T-helper 1 cell treated with Interleukin-12 subunit alpha and Interleukin-12 subunit beta and Interleukin-4 antibody, amounts not matched to agents 30 μg/mL and 1 μg/mL, for 36 hours (primary cell): ENCODE measurements around the gene ZFAND6.
A peak's percentile ranks its signal among the peaks of the same experiment; 100 is the strongest.
"Not testable (repeated sequence)": the region's sequence is repeated elsewhere in the genome, so short reads cannot be mapped to it uniquely, and the experiment has no call there.

Source experiments
- H3K27ac Mint-ChIP-seq: one replicate; pipeline ENCODE4 v1.8.0; 2021; ENCODE audit warnings: mild to moderate bottlenecking, mixed read lengths
- H3K27me3 Mint-ChIP-seq: one replicate; pipeline ENCODE4 v1.8.0; 2021; ENCODE audit warnings: low read depth, mixed read lengths
- H3K36me3 Mint-ChIP-seq: one replicate; pipeline ENCODE4 v1.8.0; 2021; ENCODE audit warnings: low read depth, mixed read lengths
- H3K4me1 Mint-ChIP-seq: one replicate; pipeline ENCODE4 v1.8.0; 2021; ENCODE audit warnings: low read depth, mixed read lengths
- H3K4me3 Mint-ChIP-seq: one replicate; pipeline ENCODE4 v1.8.0; 2021; ENCODE audit warnings: mild to moderate bottlenecking, moderate library complexity, mixed read lengths
- H3K9me3 Mint-ChIP-seq: one replicate; pipeline ENCODE4 v1.8.0; 2021; ENCODE audit warnings: mixed read lengths

The ZFAND6 gene

DNA sequence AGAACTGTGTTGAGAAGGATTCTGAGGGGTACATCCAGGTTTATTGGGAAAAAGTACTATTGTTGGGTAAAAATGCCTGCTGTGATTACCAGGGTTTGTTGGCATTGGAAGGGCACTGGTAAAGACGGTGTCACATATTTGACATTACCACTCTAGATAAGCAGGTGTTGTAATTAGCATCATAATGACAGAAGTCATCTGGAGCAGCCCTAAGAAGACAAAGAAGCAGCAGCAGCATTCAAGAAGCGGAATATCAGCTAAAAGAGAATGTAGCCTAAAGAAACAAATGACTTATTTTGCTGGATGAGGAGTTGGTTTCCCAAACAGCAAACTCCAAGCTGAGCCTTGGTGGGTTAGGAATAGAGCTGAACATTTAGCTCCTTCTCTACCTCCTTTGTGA lies 30.5 kb upstream of the ZFAND6 start:
- H3K27ac Mint-ChIP-seq = no peak overlapping the region
- H3K27me3 Mint-ChIP-seq = no peaks in the 10 kb centered on the region
- peaks cover 5% of the 10 kb centered on the region for H3K9me3 Mint-ChIP-seq
- H3K4me3 Mint-ChIP-seq = no peak overlapping the region
- H3K4me1 Mint-ChIP-seq = peaks cover 38% of the 10 kb centered on the region
- H3K36me3 Mint-ChIP-seq = peaks cover 8% of the 10 kb centered on the region

DNA sequence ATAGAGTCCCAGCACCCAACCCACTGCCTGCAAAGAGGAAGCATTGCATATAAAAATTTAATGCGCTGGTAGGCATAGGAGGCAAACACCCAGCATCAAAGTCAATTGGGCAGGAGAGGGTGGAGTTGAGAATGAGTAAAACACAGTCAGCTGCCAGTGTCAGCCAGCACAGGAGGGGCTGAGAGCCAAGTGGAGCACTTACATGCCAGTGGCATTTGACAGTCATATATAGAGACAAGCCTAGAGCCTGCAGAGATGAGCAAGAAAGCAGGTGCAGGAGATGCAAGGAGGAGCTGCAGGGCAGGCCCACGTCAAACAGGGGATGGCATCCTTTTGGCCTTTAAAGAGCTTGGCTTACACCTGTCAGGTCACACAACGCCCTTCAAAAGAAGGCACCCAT lies 27.6 kb upstream of the ZFAND6 start:
- Mint-ChIP-seq H3K9me3 (peaks cover 5% of the 10 kb centered on the region), H3K4me3 (peak overlapping the region; percentile 52), H3K36me3 (peaks cover 9% of the 10 kb centered on the region), H3K27ac (peak overlapping the region; percentile 83), H3K27me3 (no peaks in the 10 kb centered on the region), H3K4me1 (peaks cover 38% of the 10 kb centered on the region)

DNA sequence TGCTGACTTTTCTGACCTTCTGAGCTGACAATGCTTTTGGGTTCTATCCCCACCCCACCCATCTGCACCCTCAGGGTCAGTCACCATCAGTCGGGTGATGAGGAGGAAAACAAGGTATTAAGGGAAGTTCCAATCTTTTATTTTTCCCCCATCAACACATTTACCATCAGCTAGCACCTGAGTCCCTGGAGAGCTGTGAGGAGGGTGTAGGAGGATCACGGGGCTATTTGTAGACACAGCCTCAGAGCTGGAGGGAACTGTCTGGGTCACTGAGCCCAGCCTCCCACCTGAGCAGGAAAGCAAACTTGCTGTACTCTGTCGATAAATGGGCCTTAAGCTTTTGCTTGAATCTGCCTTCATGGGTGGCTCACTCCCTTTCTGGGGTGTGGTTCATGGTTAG lies 24.8 kb upstream of the ZFAND6 start:
- Mint-ChIP-seq H3K36me3 (peaks cover 9% of the 10 kb centered on the region), H3K27me3 (no peaks in the 10 kb centered on the region), H3K4me1 (peaks cover 35% of the 10 kb centered on the region), H3K4me3 (no peak overlapping the region), H3K9me3 (peaks cover 5% of the 10 kb centered on the region), H3K27ac (no peak overlapping the region)

DNA sequence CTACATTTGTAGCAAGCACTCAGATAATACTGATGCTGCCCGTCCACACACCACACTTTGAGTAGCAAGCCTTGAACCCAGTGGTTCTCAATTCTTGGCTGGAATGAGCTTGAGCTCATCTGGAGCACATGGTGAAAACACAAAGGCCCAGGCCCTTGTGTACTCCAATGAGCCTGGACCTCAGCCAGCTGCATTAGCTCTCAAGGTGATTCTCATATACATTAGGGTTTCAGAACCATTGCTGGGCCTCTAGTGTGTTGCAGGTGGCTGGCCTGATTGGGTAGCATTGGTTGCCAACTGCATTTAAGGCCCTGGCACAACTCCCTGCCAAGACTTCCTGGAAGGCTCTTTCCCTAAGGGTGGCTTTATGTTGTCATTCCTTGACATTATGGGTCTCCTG lies 23.4 kb upstream of the ZFAND6 start:
- H3K9me3 Mint-ChIP-seq = no peaks in the 10 kb centered on the region
- no peaks in the 10 kb centered on the region for H3K27me3 Mint-ChIP-seq
- peaks cover 5% of the 10 kb centered on the region for H3K36me3 Mint-ChIP-seq
- peaks cover 35% of the 10 kb centered on the region for H3K4me1 Mint-ChIP-seq
- no peak overlapping the region for H3K4me3 Mint-ChIP-seq
- no peak overlapping the region for H3K27ac Mint-ChIP-seq

DNA sequence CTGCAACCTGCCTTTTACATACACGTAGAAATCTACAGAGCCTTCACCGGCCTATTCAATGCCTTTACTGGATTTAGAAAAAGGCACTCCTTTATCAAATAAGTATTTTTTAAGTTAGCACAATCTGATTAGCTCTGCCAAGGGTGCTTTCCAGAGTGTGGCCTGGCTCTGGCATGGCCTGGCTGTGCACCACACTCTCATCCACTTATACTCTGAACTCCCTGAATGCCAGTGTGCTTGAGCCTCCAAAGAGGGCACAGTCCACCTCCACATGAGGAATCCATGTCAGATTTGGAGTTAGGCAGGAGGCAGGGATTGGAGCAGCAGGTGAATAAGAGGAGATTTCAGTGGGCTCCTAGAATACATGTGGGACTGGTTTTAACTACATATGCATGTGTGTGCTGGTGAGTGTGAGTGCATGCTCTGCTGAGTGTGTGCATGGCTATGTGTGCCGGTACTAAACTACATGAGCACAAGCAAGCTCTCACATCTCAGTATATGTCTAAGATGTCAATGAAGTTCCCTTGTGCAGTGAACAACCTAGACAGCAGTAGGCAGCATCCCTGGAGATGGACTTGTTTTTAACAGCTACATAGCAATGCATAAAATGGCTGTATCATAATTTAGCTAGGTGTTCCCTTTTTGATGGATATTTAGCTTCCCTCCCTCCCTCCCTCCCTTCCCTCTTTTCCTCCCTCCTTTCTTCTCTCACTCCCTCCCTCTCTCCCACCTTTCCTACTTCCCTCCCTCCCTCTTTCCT lies 17.8 kb upstream of the ZFAND6 start:
- H3K27me3 Mint-ChIP-seq = no peaks in the 10 kb centered on the region
- no peaks in the 10 kb centered on the region for H3K4me1 Mint-ChIP-seq
- H3K4me3 Mint-ChIP-seq = no peak overlapping the region
- H3K27ac Mint-ChIP-seq = no peak overlapping the region
- H3K9me3 Mint-ChIP-seq = no peaks in the 10 kb centered on the region
- H3K36me3 Mint-ChIP-seq = no peaks in the 10 kb centered on the region

- Mint-ChIP-seq H3K4me1 (no peaks in the 10 kb centered on the region), H3K36me3 (no peaks in the 10 kb centered on the region), H3K9me3 (no peaks in the 10 kb centered on the region), H3K4me3 (no peak overlapping the region), H3K27me3 (peaks cover 2% of the 10 kb centered on the region), H3K27ac (no peak overlapping the region)
Observed at GRCh38 chr15:80042568-80042967, 16.9 kb upstream of the ZFAND6 start.

GRCh38 chr15:80045219-80045618 lies 14.3 kb upstream of the ZFAND6 start:
- H3K4me3 Mint-ChIP-seq, H3K27me3 Mint-ChIP-seq, H3K9me3 Mint-ChIP-seq: not testable (repeated sequence)

GRCh38 chr15:80049046-80049445 lies 10.4 kb upstream of the ZFAND6 start:
- H3K9me3 Mint-ChIP-seq = no peaks in the 10 kb centered on the region
- no peak overlapping the region for H3K4me3 Mint-ChIP-seq
- H3K4me1 Mint-ChIP-seq = no peaks in the 10 kb centered on the region

More at GRCh38 chr15:80045219-80045618, 14.3 kb upstream of the ZFAND6 start:
- not testable (repeated sequence) for H3K27ac Mint-ChIP-seq, H3K36me3 Mint-ChIP-seq, H3K4me1 Mint-ChIP-seq

GRCh38 chr15:80052597-80053304 lies 6.7 kb upstream of the ZFAND6 start:
- H3K4me3 Mint-ChIP-seq = no peak overlapping the region
- H3K36me3 Mint-ChIP-seq = no peaks in the 10 kb centered on the region
- no peak overlapping the region for H3K27ac Mint-ChIP-seq
- H3K4me1 Mint-ChIP-seq = peaks cover 5% of the 10 kb centered on the region
- H3K9me3 Mint-ChIP-seq = no peaks in the 10 kb centered on the region
- H3K27me3 Mint-ChIP-seq = peaks cover 6% of the 10 kb centered on the region

More at GRCh38 chr15:80049046-80049445, 10.4 kb upstream of the ZFAND6 start:
- H3K27ac Mint-ChIP-seq = no peak overlapping the region
- peaks cover 10% of the 10 kb centered on the region for H3K27me3 Mint-ChIP-seq
- no peaks in the 10 kb centered on the region for H3K36me3 Mint-ChIP-seq

DNA sequence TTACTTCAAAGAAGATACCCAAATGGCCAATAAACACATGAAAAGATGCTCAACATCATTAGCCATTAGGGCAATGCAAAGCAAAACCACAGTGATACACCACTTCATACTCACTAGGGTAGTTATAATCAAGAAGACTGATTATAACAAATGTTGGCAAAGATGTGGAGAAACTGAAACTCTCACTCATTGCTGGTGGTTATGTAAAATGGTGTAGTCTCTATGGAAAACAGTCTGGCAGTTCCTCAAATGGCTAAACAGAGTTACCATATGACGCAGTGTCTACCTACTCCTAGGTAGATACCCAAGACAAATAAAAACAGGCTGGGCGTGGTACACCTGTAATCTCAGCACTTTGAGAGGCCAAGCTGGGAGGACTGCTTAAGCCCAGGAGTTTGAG lies 3.5 kb upstream of the ZFAND6 start:
- Mint-ChIP-seq H3K27me3 (no peaks in the 10 kb centered on the region), H3K4me3 (no peak overlapping the region)

DNA sequence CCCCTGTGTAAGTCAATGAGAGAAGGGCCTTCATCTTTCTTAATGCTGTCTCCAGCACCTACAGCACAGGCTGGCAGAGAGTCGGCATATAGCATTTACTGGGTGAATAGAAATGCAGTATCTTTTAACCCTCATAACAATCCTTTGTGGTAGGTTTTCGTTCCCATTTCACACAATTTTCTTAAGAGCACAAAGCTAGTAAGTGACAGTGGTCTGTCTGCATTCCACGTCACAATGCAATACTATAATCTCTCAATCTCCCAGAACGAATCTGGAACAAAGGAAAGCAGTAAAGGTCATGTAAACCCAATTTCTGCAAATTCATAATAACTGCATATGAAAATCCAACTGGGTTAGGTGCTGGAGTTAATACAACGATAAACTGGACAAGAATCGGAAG lies 1.4 kb upstream of the ZFAND6 start:
- Mint-ChIP-seq H3K27ac (no peak overlapping the region), H3K4me1 (peaks cover 35% of the 10 kb centered on the region), H3K4me3 (peak overlapping the region; percentile 77)

More for the DNA sequence above, 3.5 kb upstream of the ZFAND6 start:
- Mint-ChIP-seq H3K4me1 (peaks cover 16% of the 10 kb centered on the region), H3K36me3 (peaks cover under 1% of the 10 kb centered on the region), H3K9me3 (no peaks in the 10 kb centered on the region), H3K27ac (no peak overlapping the region)

GRCh38 chr15:80059786-80060355 lies 395 bp downstream of the ZFAND6 start:
- H3K27ac Mint-ChIP-seq = peak overlapping the region; percentile 94
- no peaks in the 10 kb centered on the region for H3K9me3 Mint-ChIP-seq
- peaks cover 4% of the 10 kb centered on the region for H3K36me3 Mint-ChIP-seq
- no peaks in the 10 kb centered on the region for H3K27me3 Mint-ChIP-seq
- H3K4me1 Mint-ChIP-seq = peaks cover 36% of the 10 kb centered on the region
- H3K4me3 Mint-ChIP-seq = peak overlapping the region; percentile 86

More for the DNA sequence above, 1.4 kb upstream of the ZFAND6 start:
- no peaks in the 10 kb centered on the region for H3K27me3 Mint-ChIP-seq
- H3K36me3 Mint-ChIP-seq = peaks cover 1% of the 10 kb centered on the region
- H3K9me3 Mint-ChIP-seq = no peaks in the 10 kb centered on the region

DNA sequence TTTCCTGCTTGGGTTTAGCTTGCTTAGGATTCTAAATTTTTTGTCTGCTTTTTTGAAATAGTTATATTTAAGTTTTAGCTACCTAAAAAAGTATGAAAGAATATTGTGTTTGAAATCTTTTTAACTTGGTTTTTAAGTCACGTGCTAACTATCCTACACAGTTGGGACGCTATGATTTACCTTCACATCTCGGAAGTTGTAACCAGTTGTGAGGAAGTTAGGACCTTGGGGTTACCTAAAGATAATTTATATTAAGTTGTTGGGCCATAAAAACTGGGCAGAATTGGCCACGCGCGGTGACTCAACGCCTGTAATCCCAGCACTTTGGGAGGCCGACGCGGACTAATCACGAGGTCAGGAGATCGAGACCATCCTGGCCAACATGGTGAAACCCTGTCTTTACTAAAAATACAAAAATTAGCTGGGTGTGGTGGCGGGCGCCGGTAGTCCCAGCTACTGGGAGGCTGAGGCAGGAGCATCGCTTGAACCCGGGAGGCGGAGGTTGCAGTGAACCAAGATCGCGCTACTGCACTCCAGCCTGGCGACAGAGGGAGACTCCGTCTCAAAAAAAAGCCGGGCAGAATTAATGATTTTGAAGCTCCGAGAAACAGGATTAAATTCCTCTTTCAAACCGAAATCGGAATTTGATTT lies 1.0 kb downstream of the ZFAND6 start:
- Mint-ChIP-seq H3K36me3 (peaks cover 4% of the 10 kb centered on the region), H3K27ac (peak overlapping the region; percentile 88), H3K27me3 (no peaks in the 10 kb centered on the region), H3K9me3 (no peaks in the 10 kb centered on the region), H3K4me3 (peak overlapping the region; percentile 85), H3K4me1 (peaks cover 38% of the 10 kb centered on the region)

GRCh38 chr15:80061582-80061981 lies 2.1 kb downstream of the ZFAND6 start:
- Mint-ChIP-seq H3K4me1 (peaks cover 36% of the 10 kb centered on the region), H3K4me3 (peak overlapping the region; percentile 85), H3K27ac (no peak overlapping the region), H3K9me3 (no peaks in the 10 kb centered on the region), H3K27me3 (no peaks in the 10 kb centered on the region), H3K36me3 (peaks cover 4% of the 10 kb centered on the region)
